ENCODE data around the gene TMEM52.

GRCh38 chr1:1924849-1925248 is 5.8 kb upstream of the TMEM52 start:
- no peak for TF ChIP-seq EZH2 (IDR thresholded peaks at IDR 0.05; ENCODE audit: insufficient read depth, poor library complexity, severe bottlenecking)
- TF ChIP-seq EZH2phosphoT487 (IDR thresholded peaks at IDR 0.05; ENCODE audit: insufficient read depth, low read depth), result no peak
